Right cardiac atrium (tissue), 5 donors: ENCODE measurements around the gene DOCK4. TPM values are rescaled to one million over a fixed set of nuclear protein-coding genes. Genes with fewer than 3 reads are reported as not detected.

Experiments
- ATAC-seq, 2 donors: fragments of 200-7000 bp; cut with Tn5 transposase; one replicate each; pipeline versions ENCODE4 v1.8.0 to v1.9.1; 2020; ENCODE audit warnings: moderate library complexity in 2 of 2, mild to moderate bottlenecking in 1 of 2
- DNase-seq, 3 donors: peaks; one replicate each; pipeline ENCODE4 v3.0.0-alpha.2; 2020
- H3K27ac ChIP-seq: one replicate; pipeline ENCODE4 v1.5.1; 2013; ENCODE audit warnings: mild to moderate bottlenecking, low read length, control low read depth, moderate library complexity
- H3K27me3 ChIP-seq: one replicate; pipeline ENCODE4 v1.6.1; 2013; ENCODE audit not compliant: control insufficient read depth, insufficient read depth
- H3K4me1 ChIP-seq: one replicate; pipeline ENCODE4 v1.6.1; 2013; ENCODE audit warnings: low read length; ENCODE audit not compliant: control insufficient read depth, insufficient read depth
- H3K4me3 ChIP-seq: one replicate; pipeline ENCODE4 v1.5.1; 2013; ENCODE audit warnings: low read length, control low read depth
- H3K9me3 ChIP-seq: one replicate; pipeline ENCODE4 v1.6.1; 2013; ENCODE audit warnings: low read length; ENCODE audit not compliant: control insufficient read depth
- WGBS: extraction: QIAGEN DNeasy Blood & Tissue Kit; methylation state at CpG from one replicate; pipeline ENCODE4 v1.1.7; 2013; 5-methylcytosine and 5-hydroxymethylcytosine counted together
- intact Hi-C, 4 donors: fragments of 100-400 bp; cut with DNase I; formaldehyde crosslinking; loops; one replicate each; pipeline versions ENCODE4 v1.11.0 to v1.14.0; 2022 to 2023
- polyA plus RNA-seq: library from polyadenylated mRNA; stranded (reverse); fragments of 200-250 nt; gene quantifications from one replicate; pipeline ENCODE4 v1.2.3, GENCODE V29; 2013
- total RNA-seq, 4 donors: library from RNA; stranded (reverse); fragmentation: NEBNext Ultra II Directional; extraction: Animal tissue kit (Norgen Biotek cat#: 25700); gene quantifications; one replicate each; pipeline ENCODE4 v1.2.1, GENCODE V29; 2021
- donor health status: healthy with polysubstance abuse.
- donor health status: DM: no; HTN: yes; CAD: no.
- donor health status: DM: no; HTN: no; CAD: no.
- donor health status: DM: no; HTN: yes; CAD: no; lungs with severe emphysema.
- donor health status: DM: yes; HTN: yes; CAD: no.

Gene DOCK4
- total and polyA plus RNA-seq, 5 donors: 5.7 to 19.9 (median 15.7) TPM

DNA sequence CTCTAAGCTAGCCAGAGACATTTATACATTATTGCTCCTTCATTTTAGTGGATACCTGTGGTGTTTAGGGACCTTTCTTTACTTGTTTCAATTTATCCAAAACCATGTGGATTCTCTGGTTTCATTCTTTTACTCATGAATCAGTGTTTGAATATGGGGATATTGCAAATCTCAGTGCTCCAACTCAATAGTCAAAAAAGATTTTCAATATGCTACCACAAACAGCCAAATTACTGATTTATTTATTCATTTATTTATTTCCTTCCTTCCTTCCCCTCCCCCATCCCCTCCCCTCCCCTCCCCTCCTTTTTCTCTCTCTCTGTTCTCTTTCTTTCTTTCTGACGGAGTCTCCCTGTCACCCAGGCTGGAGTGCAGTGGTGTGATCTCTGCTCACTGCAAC, 390.8 kb downstream of the DOCK4 start:
- intact Hi-C loops: no loop called here
- H3K4me1 ChIP-seq: no peaks in the 10 kb centered on the region
- no peak overlapping the region for H3K27ac ChIP-seq
- no peaks in the 10 kb centered on the region for H3K9me3 ChIP-seq
- no peak overlapping the region for H3K4me3 ChIP-seq
- no peaks in the 10 kb centered on the region for H3K27me3 ChIP-seq
- no peak for DNase-seq
- WGBS: 93% methylated on average over 1 of the region's 1 CpG
- ATAC-seq: no peak

DNA sequence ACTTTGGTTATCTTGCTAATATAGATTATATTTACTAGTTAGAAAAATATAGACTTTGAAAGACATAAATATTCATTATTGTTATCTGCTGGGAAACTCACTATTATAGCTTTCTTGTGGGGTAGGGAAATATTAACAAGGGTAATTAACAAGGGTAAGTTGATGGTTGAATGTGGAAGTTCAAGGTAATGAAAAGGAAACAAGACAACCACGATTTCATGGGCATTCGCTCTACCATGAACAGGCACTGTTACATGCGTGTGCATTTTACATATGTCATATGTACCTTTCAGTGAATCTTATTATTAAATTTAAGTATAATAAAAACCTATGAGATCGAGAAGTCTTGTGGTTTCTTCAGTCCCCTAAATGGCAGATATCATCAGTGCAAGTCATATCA, 392.9 kb downstream of the DOCK4 start:
- WGBS: 96% methylated on average over 4 of the region's 4 CpGs
- intact Hi-C loops: no loop called here
- no peak for DNase-seq

DNA sequence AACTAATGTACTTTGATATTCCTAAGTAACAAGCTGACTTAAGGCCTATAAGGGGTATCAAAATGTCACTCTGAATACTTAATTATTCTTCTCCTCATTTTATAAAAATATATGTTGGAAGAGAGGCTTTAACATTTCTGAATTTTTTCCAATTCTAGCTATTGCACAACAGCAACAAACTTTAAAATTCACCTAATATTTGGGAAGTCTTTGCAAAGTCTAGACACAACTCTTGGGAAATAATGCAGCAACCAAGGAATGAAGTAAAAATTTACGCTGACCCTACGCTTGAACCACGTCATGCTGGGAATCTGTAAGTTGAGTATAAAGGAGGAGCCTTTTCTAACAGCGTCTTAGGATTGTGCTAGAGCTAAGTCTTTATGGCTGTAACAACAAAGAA, 400.0 kb downstream of the DOCK4 start:
- WGBS: 95% methylated on average over 4 of the region's 4 CpGs
- no peaks in the 10 kb centered on the region for H3K4me1 ChIP-seq
- no peak for ATAC-seq
- DNase-seq: no peak
- no peak overlapping the region for H3K4me3 ChIP-seq
- no peaks in the 10 kb centered on the region for H3K27me3 ChIP-seq
- intact Hi-C loops: no loop called here
- no peak overlapping the region for H3K27ac ChIP-seq
- no peaks in the 10 kb centered on the region for H3K9me3 ChIP-seq

More for the DNA sequence above, 392.9 kb downstream of the DOCK4 start:
- Histone ChIP-seq H3K9me3 (no peaks in the 10 kb centered on the region), H3K4me3 (no peak overlapping the region), H3K27ac (no peak overlapping the region), H3K27me3 (no peaks in the 10 kb centered on the region), H3K4me1 (no peaks in the 10 kb centered on the region)
- ATAC-seq: no peak

DNA sequence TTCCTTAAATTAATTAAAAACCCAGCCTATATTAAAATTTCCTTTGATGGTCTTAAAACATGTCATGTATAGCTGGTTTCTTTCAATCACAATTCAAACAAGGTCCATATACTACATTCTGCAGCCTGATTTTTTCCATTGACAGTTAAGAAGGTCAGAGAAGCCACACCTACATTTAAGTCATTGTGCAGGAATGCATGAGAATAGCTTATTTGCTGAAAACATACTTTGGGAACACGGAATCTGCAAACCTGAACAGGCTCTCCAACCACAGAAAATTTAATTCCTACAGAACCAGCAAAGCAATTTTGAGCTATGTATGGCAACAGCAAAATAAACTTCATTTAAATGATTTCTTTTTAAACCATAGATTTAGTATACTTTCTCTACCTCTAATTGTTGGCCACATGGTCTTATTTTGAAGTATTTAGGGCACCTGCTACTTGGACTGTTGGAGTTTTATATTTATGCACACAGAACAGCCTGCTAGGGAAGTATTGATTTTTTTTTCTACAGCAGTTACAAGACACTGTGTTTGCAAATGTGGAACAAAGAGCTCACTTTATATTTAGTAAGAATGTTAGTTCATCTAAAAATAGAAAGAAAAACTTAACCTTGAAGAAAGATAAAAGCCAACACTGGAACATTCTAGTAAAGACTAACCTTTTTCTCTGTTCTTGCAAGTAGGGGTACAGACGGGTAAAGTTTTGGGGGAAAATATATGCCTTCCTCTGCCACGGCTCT, 403.0 kb downstream of the DOCK4 start:
- Histone ChIP-seq H3K27me3 (no peaks in the 10 kb centered on the region), H3K27ac (no peak overlapping the region), H3K4me3 (no peak overlapping the region), H3K9me3 (no peaks in the 10 kb centered on the region), H3K4me1 (no peaks in the 10 kb centered on the region)
- WGBS: 82% methylated on average over 3 of the region's 3 CpGs
- ATAC-seq: no peak
- intact Hi-C loops: no loop called here
- no peak for DNase-seq

DNA sequence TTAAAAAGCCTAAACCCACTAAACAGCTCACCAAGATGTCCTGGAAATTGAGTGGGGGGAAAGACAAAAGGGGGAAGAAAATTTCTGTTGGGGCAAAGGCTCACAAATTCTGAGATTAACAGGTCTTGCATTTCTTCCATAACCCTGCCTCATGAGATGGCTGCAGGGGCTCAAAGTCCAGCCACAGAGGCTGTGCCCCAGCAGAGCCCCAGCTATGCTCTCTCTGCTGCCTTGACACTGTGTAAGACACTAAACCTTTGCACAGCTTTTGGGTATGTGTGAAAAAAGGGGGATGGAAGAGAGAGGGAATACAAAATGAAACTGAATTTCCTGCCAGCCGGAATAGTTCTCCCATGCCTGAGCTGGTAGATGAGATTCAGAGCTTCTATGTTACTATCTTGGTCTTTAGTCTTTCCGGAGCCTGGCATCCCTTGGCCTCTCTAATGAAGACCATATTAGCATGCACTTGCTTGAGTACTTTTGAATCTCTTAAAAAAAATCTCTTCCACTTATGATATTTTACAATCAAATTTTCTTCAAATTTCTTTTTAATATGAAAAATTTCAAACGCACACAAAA, 403.9 kb downstream of the DOCK4 start:
- H3K4me3 ChIP-seq: no peak overlapping the region
- H3K4me1 ChIP-seq: no peaks in the 10 kb centered on the region
- peak in 1 of 2 donors; percentile 26 for ATAC-seq
- H3K27me3 ChIP-seq: no peaks in the 10 kb centered on the region
- H3K9me3 ChIP-seq: peaks cover 3% of the 10 kb centered on the region
- H3K27ac ChIP-seq: no peak overlapping the region
- DNase-seq: no peak
- intact Hi-C loops: no loop called here
- 85% methylated on average over 3 of the region's 3 CpGs for WGBS

DNA sequence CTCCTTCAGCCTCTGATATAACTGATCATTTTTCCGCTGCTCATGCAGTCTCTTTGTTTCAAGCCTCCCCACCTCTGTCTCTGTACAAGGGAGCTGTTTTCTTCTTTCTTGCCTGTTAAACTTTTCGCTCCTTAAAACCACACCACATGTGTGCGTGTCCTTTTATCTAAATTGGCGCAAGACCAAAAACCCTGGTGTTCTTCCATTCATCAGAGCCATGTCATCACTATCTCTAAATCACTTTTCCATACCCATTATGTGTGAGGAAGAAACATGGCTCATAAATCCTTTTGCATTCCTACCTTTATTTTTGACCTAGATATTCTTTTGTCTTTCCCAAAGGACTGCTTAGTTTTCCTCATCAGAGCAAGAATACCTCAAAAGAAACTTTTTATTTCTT, 404.9 kb downstream of the DOCK4 start:
- no peak for DNase-seq
- no peak overlapping the region for H3K27ac ChIP-seq
- no peak overlapping the region for H3K4me3 ChIP-seq
- peaks cover 3% of the 10 kb centered on the region for H3K9me3 ChIP-seq
- H3K27me3 ChIP-seq: no peaks in the 10 kb centered on the region
- no peak for ATAC-seq
- WGBS: 81% methylated on average over 4 of the region's 4 CpGs
- intact Hi-C loops: no loop called here
- no peaks in the 10 kb centered on the region for H3K4me1 ChIP-seq

DNA sequence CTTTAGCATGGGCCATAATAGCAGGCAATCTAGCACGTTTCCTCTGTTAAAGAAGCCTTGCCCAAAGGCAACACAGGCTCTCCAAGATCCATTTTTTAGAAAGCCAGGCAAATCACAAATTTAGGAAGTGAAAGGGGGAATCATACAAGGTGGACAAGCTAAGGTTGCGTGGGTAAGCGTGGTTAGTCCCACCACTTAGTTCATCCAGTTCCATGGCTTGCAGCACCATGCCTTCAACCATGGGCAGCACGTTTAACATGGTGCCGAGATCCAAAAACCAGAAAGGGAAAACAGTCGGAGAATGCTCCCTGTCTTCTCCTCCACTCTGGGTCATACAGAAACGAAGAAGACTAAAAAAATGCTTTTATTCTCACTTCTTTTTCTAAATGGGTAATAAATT, 409.5 kb downstream of the DOCK4 start:
- intact Hi-C loops: no loop called here
- 87% methylated on average over 7 of the region's 7 CpGs for WGBS
- no peak overlapping the region for H3K4me3 ChIP-seq
- H3K27ac ChIP-seq: no peak overlapping the region
- H3K9me3 ChIP-seq: peaks cover 6% of the 10 kb centered on the region
- no peaks in the 10 kb centered on the region for H3K4me1 ChIP-seq
- ATAC-seq (no peak), DNase-seq (no peak)
- no peaks in the 10 kb centered on the region for H3K27me3 ChIP-seq

DNA sequence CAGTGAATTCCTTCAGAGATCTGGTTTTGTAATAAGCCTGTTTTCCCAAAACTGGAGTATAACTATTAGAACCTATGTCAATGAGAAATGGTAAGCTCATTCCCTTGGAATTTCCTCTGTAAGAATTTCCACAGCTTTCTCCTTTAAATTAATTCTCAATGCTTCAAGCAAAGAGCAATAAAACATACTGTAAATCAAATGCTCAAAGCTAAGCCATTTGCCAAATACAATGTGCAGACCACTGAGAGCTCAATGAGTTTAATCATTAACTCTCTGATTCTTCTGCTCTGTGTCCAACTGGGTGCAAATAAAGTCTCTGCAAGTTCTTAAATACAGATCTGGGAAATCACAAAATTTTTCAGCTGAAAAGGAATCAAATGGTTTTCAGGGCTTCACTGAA, 416.3 kb downstream of the DOCK4 start:
- no peaks in the 10 kb centered on the region for H3K27me3 ChIP-seq
- no peak overlapping the region for H3K27ac ChIP-seq
- DNase-seq (no peak), ATAC-seq (no peak)
- intact Hi-C loops: no loop called here
- H3K4me1 ChIP-seq: no peaks in the 10 kb centered on the region
- H3K9me3 ChIP-seq: no peaks in the 10 kb centered on the region
- H3K4me3 ChIP-seq: no peak overlapping the region

DNA sequence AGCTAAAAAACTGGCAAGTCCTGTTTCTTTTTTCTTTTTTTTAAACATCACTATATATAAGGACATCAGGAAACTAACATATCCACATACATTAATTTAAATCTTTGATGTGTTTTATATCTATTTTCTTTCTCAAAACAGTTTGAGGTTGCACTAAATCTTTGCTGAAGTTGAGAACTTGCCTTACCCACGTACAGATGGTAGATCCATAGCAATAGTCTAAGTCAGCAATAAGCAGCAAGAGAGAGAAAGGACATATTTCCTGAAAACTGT, 417.2 kb downstream of the DOCK4 start:
- ATAC-seq: no peak
- Histone ChIP-seq H3K27me3 (no peaks in the 10 kb centered on the region), H3K4me1 (no peaks in the 10 kb centered on the region), H3K4me3 (no peak overlapping the region), H3K27ac (no peak overlapping the region), H3K9me3 (no peaks in the 10 kb centered on the region)
- no peak for DNase-seq
- WGBS: 72% methylated on average over 1 of the region's 1 CpG
- intact Hi-C loops: no loop called here

DNA sequence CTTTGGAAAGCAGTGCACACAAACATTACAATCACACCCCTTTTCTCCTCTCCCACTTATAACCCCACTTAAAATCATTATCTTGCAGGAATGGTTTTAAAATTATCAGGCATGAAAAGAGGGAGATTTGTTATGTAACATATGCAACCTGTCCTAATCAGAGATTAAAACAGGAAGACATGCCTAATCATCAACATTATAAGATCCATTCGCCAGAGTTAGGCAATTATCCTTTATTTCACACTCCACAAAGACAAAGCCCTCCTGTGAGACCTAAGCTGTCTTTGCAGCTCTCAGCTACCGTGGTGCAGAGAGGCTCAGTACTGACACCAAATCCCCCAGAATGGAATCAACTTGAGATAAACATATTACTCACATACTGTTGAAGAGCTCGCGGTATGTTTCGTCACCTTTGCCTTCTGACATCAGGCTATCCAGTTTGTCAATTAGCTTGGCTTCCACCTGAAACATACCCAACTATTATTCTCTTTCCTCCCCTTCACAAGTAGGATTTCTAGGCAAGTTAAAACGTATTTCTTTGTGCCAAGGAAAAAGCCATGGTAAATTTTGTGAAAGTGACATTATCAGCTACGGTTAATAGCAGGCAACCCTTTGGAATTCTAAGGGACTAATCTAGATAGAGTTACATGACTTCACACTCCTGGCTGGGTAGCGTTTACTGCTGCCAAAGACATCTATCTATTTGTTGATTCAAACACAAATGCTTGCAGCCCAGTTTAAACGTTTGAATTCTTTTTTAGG, 417.7 kb downstream of the DOCK4 start:
- intact Hi-C loops: no loop called here
- 33% methylated on average over 9 of the region's 9 CpGs for WGBS
- H3K4me3 ChIP-seq: no peak overlapping the region
- H3K27ac ChIP-seq: no peak overlapping the region
- H3K4me1 ChIP-seq: no peaks in the 10 kb centered on the region
- H3K9me3 ChIP-seq: no peaks in the 10 kb centered on the region
- ATAC-seq: peak in 1 of 2 donors; percentile 25
- DNase-seq: no peak
- no peaks in the 10 kb centered on the region for H3K27me3 ChIP-seq

DNA sequence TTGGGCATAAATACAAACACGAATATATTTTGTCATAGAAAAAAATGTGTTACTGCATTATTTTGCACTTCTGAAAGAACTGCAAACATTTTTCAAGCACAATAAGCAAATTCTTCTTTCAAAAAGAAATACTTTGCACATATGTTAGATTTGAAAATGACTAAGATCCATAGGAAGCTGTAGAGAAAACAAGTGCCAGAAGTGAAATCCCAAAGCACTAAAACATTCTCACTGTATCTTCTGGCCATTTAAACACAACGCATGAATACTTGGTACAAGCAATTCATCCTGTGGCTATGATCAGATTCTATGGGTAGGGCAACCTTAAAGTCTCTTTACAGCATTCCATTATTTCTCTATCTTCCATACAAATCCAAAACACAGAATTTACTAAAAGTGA, 418.5 kb downstream of the DOCK4 start:
- DNase-seq (no peak), ATAC-seq (no peak)
- Histone ChIP-seq H3K9me3 (no peaks in the 10 kb centered on the region), H3K27ac (no peak overlapping the region), H3K27me3 (no peaks in the 10 kb centered on the region), H3K4me1 (no peaks in the 10 kb centered on the region), H3K4me3 (no peak overlapping the region)
- 78% methylated on average over 2 of the region's 2 CpGs for WGBS
- intact Hi-C loops: no loop called here
